Measurements from ENCODE around the gene FILIP1.

DNA sequence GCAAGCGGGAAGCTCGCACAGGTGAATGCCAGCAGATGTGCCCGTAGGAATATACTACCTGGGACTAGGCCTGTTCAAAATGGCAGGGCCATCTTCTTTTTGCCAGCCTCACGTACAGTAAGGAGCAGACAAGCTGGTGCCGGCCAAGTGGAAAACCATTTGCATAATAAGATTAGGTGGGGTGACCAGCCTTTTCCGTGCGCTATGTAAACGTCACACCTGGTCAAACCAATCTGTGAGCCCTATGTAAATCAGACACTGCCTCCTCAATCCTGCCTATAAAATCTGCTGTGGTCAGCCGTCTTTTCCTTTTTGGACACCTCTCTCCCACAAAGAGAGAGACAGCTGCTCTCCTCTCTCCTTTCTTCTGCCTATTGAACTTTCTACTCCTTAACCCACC, 148.2 kb downstream of the FILIP1 start:
- TF ChIP-seq HMGXB4 (CRISPR knock-in tag; IDR thresholded peaks at IDR 0.05; ENCODE audit: borderline replicate concordance) (no peak), MAFK (IDR thresholded peaks at IDR 0.05; ENCODE audit: partially characterized antibody) (no peak), EHF (CRISPR knock-in tag; IDR thresholded peaks at IDR 0.05) (no peak), POLR2A (IDR thresholded peaks at IDR 0.05; ENCODE audit: low read length) (no peak), CEBPB (IDR thresholded peaks at IDR 0.05) (no peak), JUN (IDR thresholded peaks at IDR 0.05) (no peak), RAD21 (conservative IDR thresholded peaks at IDR 0.05 in 1 of 2, IDR thresholded peaks at IDR 0.05 in 1 of 2) (no peak), ZSCAN20 (CRISPR knock-in tag; IDR thresholded peaks at IDR 0.05) (no peak), RFX5 (IDR thresholded peaks at IDR 0.05) (no peak)
- TF ChIP-seq, protein P1, sequence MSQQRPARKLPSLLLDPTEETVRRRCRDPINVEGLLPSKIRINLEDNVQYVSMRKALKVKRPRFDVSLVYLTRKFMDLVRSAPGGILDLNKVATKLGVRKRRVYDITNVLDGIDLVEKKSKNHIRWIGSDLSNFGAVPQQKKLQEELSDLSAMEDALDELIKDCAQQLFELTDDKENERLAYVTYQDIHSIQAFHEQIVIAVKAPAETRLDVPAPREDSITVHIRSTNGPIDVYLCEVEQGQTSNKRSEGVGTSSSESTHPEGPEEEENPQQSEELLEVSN (IDR thresholded peaks at IDR 0.05; ENCODE audit: borderline replicate concordance, low read depth) = no peak
- TF ChIP-seq, protein P2, sequence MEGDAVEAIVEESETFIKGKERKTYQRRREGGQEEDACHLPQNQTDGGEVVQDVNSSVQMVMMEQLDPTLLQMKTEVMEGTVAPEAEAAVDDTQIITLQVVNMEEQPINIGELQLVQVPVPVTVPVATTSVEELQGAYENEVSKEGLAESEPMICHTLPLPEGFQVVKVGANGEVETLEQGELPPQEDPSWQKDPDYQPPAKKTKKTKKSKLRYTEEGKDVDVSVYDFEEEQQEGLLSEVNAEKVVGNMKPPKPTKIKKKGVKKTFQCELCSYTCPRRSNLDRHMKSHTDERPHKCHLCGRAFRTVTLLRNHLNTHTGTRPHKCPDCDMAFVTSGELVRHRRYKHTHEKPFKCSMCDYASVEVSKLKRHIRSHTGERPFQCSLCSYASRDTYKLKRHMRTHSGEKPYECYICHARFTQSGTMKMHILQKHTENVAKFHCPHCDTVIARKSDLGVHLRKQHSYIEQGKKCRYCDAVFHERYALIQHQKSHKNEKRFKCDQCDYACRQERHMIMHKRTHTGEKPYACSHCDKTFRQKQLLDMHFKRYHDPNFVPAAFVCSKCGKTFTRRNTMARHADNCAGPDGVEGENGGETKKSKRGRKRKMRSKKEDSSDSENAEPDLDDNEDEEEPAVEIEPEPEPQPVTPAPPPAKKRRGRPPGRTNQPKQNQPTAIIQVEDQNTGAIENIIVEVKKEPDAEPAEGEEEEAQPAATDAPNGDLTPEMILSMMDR (IDR thresholded peaks at IDR 0.05) = no peak

Measured in A549 (cell line).